ENCODE results near the gene GPR152.
A peak's percentile ranks its signal among the peaks of the same experiment; 100 is the strongest.
"Not testable (repeated sequence)": the region's sequence is repeated elsewhere in the genome, so short reads cannot be mapped to it uniquely, and the experiment has no call there.

GPR152 gene

DNA sequence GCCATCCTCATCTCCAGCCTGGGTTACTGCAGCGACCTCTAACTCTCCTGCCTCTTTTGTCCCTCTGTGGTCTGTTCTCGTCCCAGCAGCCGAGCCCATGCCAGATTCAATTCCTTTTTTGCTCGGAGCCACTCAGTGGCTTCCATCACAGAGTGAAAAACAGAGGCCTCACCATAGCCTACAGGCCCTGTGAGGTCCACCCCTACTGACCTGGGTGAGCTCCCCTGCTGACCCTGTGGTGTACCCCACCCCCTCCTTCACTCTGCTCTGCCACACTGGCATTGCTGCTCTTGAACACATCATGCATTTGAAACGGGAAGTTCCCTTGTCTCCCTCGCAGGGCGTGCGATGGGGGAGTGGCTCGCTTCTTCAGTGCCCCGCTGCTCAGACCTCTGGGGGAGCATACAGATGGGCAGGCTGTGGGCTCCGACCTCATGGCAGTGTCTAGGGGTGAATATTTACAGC, 32.4 kb upstream of the GPR152 start:
- TF ChIP-seq, protein P1, sequence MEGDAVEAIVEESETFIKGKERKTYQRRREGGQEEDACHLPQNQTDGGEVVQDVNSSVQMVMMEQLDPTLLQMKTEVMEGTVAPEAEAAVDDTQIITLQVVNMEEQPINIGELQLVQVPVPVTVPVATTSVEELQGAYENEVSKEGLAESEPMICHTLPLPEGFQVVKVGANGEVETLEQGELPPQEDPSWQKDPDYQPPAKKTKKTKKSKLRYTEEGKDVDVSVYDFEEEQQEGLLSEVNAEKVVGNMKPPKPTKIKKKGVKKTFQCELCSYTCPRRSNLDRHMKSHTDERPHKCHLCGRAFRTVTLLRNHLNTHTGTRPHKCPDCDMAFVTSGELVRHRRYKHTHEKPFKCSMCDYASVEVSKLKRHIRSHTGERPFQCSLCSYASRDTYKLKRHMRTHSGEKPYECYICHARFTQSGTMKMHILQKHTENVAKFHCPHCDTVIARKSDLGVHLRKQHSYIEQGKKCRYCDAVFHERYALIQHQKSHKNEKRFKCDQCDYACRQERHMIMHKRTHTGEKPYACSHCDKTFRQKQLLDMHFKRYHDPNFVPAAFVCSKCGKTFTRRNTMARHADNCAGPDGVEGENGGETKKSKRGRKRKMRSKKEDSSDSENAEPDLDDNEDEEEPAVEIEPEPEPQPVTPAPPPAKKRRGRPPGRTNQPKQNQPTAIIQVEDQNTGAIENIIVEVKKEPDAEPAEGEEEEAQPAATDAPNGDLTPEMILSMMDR (IDR thresholded peaks at IDR 0.05; ENCODE audit: low read depth, low read length): no peak
- H3K4me3 ChIP-seq (ENCODE audit: low read depth, low read length): no peak overlapping the region

GRCh38 chr11:67483831-67484665, 31.5 kb upstream of the GPR152 start:
- peak overlapping the region; percentile 69; the same call in 1 of the 2 replicates for H3K4me3 ChIP-seq (ENCODE audit: low read depth, low read length)

GRCh38 chr11:67482827-67483798, 30.6 kb upstream of the GPR152 start, which contains the start of gene AIP:
AIP (plus strand) TSS chr11:67483026; CDS start chr11:67483159, 133 bp downstream.
- H3K4me3 ChIP-seq (ENCODE audit: low read depth, low read length): peak within 1 kb of the TSS; percentile 69
- TF ChIP-seq, protein P1 (IDR thresholded peaks at IDR 0.05; ENCODE audit: low read depth, low read length): no peak

More at GRCh38 chr11:67483831-67484665, 31.5 kb upstream of the GPR152 start:
- TF ChIP-seq, protein P1 (IDR thresholded peaks at IDR 0.05; ENCODE audit: low read depth, low read length): no peak

- peak overlapping the region; percentile 69 for H3K4me3 ChIP-seq (ENCODE audit: low read depth, low read length)
- TF ChIP-seq, protein P1 (IDR thresholded peaks at IDR 0.05; ENCODE audit: low read depth, low read length): no peak
Measured at GRCh38 chr11:67482275-67482826, 29.8 kb upstream of the GPR152 start.

- not testable (repeated sequence) for H3K4me3 ChIP-seq (ENCODE audit: low read depth, low read length)
Measured at GRCh38 chr11:67477344-67478050, 25.0 kb upstream of the GPR152 start.

- H3K4me3 ChIP-seq (ENCODE audit: low read depth, low read length): not testable (repeated sequence)
Measured at GRCh38 chr11:67476692-67477091, 24.2 kb upstream of the GPR152 start.

- no peak overlapping the region for H3K4me3 ChIP-seq (ENCODE audit: low read depth, low read length)
- TF ChIP-seq, protein P1 (IDR thresholded peaks at IDR 0.05; ENCODE audit: low read depth, low read length): no peak
Measured at GRCh38 chr11:67472882-67473281, 20.4 kb upstream of the GPR152 start.
